Suppressor macrophage treated with lipopolysaccharide for 1 hour (primary cell): ENCODE results near the gene HMOX1.

Source experiments
- DNase-seq, 3 donors: peaks; one replicate each; pipeline ENCODE4 v3.0.0-alpha.2; 2020 to 2022

HMOX1 gene

GRCh38 chr22:35380537-35381423 lies at the start of gene HMOX1:
TSS of gene HMOX1 (plus strand) at chr22:35381096. CDS start at chr22:35381174, 78 bp downstream.
- peak; percentile 95 to 97 (median 96) for DNase-seq

GRCh38 chr22:35332278-35332677 lies 48.6 kb upstream of the HMOX1 start:
- no peak for DNase-seq

GRCh38 chr22:35333220-35333619 lies 47.7 kb upstream of the HMOX1 start:
- DNase-seq: no peak

- peak; percentile 52 to 72 (median 54) for DNase-seq
Measured at GRCh38 chr22:35334004-35334403, 46.9 kb upstream of the HMOX1 start.

- no peak for DNase-seq
Measured at GRCh38 chr22:35335468-35335867, 45.4 kb upstream of the HMOX1 start.

- DNase-seq: no peak
Measured at GRCh38 chr22:35335936-35336781, 44.7 kb upstream of the HMOX1 start.

GRCh38 chr22:35337932-35338331 lies 43.0 kb upstream of the HMOX1 start:
- DNase-seq: no peak

- no peak for DNase-seq
Measured at GRCh38 chr22:35341090-35341874, 39.6 kb upstream of the HMOX1 start.

GRCh38 chr22:35342390-35342789 lies 38.5 kb upstream of the HMOX1 start:
- no peak for DNase-seq

- no peak for DNase-seq
Measured at GRCh38 chr22:35343664-35344550, 37.0 kb upstream of the HMOX1 start.

GRCh38 chr22:35344956-35345690 lies 35.8 kb upstream of the HMOX1 start:
- no peak for DNase-seq

GRCh38 chr22:35345808-35346505 lies 34.9 kb upstream of the HMOX1 start:
- no peak for DNase-seq

- DNase-seq: no peak
Measured at GRCh38 chr22:35346596-35347220, 34.2 kb upstream of the HMOX1 start.

- DNase-seq: no peak
Measured at GRCh38 chr22:35347462-35347861, 33.4 kb upstream of the HMOX1 start.

GRCh38 chr22:35348026-35348590 lies 32.8 kb upstream of the HMOX1 start:
- no peak for DNase-seq

GRCh38 chr22:35348703-35349102 lies 32.2 kb upstream of the HMOX1 start:
- no peak for DNase-seq

- DNase-seq: no peak
Measured at GRCh38 chr22:35349368-35349703, 31.6 kb upstream of the HMOX1 start.

GRCh38 chr22:35349704-35350538 lies 31.0 kb upstream of the HMOX1 start:
- no peak for DNase-seq
